H1 (cell line): ENCODE measurements around the gene SLC23A2. TPM values are rescaled to one million over a fixed set of nuclear protein-coding genes. Genes with fewer than 3 reads are reported as not detected.

Experiments
- BRCA1 ChIP-seq: IDR thresholded peaks from 2 replicates; pipeline ENCODE4 v1.6.1; 2012; ENCODE audit warnings: low read depth, low read length, improper control_type of control experiment
- JUN ChIP-seq: IDR thresholded peaks from 2 replicates; pipeline ENCODE4 v1.6.1; 2011; ENCODE audit warnings: low read depth, mild to moderate bottlenecking, improper control_type of control experiment, low read length
- SRF ChIP-seq: IDR thresholded peaks from 2 replicates; pipeline ENCODE4 v1.6.1; 2011; ENCODE audit warnings: mild to moderate bottlenecking, low read depth, low read length, moderate library complexity
- polyA plus RNA-seq, 7 experiments: library from polyadenylated mRNA; depleted of rRNA in 3 of 7; stranded (reverse) in 5 of 7; unstranded in 2 of 7; fragments of >200 nt in 5 of 7; fragments of 200-250 nt in 2 of 7; gene quantifications; 1 replicate in 5 of 7; 2 replicates in 1 of 7; 4 replicates in 1 of 7; pipeline versions ENCODE4 v1.2.1 to v1.2.3, GENCODE V29; 2011 to 2013; ENCODE audit warnings: missing spikeins in 2 of 7, mixed read lengths in 2 of 7
- total RNA-seq: library from RNA; stranded (reverse); fragmentation: NEBNext Ultra II Directional; extraction: Animal tissue kit (Norgen Biotek cat#: 25700); gene quantifications from 2 replicates; pipeline ENCODE4 v1.2.1, GENCODE V29; 2021
- TF ChIP-seq, protein P1 (sequence below), 3 experiments: IDR thresholded peaks; 1 replicate in 2 of 3; 2 replicates in 1 of 3; pipeline versions ENCODE4 v1.5.1 to v1.6.1; 2011; ENCODE audit warnings: low read length in 3 of 3, mild to moderate bottlenecking in 3 of 3, inconsistent platforms in 2 of 3, low read depth in 1 of 3, moderate library complexity in 1 of 3; ENCODE audit not compliant: insufficient read depth in 1 of 3; ENCODE audit errors: control extremely low read depth in 1 of 3

The SLC23A2 gene
- total and polyA plus RNA-seq, 2 of the 8 experiments (the other 6 are each of a cell fraction or from before 2014, with no cell fraction given), result 17.0 to 18.6 TPM

DNA sequence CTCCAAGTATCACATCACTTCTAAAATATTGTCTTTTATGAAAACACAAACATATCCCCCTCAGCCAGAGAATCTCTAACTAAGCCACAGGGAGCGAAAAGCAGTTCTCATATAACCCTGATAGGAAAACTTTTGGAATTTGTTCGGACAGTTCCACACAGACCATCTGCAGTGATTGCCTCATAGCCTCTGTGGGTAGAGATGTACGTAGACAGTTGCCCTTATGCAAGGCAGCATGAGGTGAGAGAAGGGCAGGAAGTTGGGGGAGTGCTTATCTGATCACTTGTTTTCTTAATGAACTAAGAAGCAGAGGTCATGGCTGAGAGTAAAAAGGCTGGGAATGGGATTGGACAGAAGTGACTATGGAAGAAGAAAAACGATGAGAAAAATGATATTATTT is 39.6 kb downstream of the SLC23A2 start (continued):
- TF ChIP-seq, protein P1, sequence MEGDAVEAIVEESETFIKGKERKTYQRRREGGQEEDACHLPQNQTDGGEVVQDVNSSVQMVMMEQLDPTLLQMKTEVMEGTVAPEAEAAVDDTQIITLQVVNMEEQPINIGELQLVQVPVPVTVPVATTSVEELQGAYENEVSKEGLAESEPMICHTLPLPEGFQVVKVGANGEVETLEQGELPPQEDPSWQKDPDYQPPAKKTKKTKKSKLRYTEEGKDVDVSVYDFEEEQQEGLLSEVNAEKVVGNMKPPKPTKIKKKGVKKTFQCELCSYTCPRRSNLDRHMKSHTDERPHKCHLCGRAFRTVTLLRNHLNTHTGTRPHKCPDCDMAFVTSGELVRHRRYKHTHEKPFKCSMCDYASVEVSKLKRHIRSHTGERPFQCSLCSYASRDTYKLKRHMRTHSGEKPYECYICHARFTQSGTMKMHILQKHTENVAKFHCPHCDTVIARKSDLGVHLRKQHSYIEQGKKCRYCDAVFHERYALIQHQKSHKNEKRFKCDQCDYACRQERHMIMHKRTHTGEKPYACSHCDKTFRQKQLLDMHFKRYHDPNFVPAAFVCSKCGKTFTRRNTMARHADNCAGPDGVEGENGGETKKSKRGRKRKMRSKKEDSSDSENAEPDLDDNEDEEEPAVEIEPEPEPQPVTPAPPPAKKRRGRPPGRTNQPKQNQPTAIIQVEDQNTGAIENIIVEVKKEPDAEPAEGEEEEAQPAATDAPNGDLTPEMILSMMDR (IDR thresholded peaks at IDR 0.05; ENCODE audit: control extremely low read depth in 1 of 3, insufficient read depth in 1 of 3, low read depth in 1 of 3, low read length in 3 of 3), result no peak
- no peak for TF ChIP-seq JUN
- no peak for TF ChIP-seq BRCA1
- no peak for TF ChIP-seq SRF
- TF ChIP-seq, all 59 proteins: peak for 0
